Fibroblast of villous mesenchyme (primary cell): Measurements from ENCODE around the gene GPR153. TPM values are rescaled to one million over a fixed set of nuclear protein-coding genes. Genes with fewer than 3 reads are reported as not detected.

ENCODE experiments used
- DNase-seq: peaks from one replicate; pipeline ENCODE4 v3.0.0-alpha.2; 2010; ENCODE audit warnings: low read depth
- H3K4me3 ChIP-seq: 2 replicates; pipeline ENCODE4 v1.5.1; 2011; ENCODE audit warnings: low read depth, mild to moderate bottlenecking, low read length
- CTCF ChIP-seq: IDR thresholded peaks from 2 replicates; pipeline ENCODE4 v1.5.1; 2012; ENCODE audit warnings: low read depth, mild to moderate bottlenecking, low read length; ENCODE audit not compliant: insufficient read depth
- total RNA-seq: library from RNA; depleted of rRNA; stranded (reverse); fragments of >200 nt; gene quantifications from 2 replicates; pipeline ENCODE4 v1.2.3, GENCODE V29; 2012

GPR153 gene
- total RNA-seq, 1 donor: 5.2 TPM

GRCh38 chr1:6243053-6243834, 17.7 kb downstream of the GPR153 start:
- DNase-seq: no peak
- H3K4me3 ChIP-seq: no peak overlapping the region
- no peak for TF ChIP-seq CTCF

- H3K4me3 ChIP-seq: no peak overlapping the region
- DNase-seq: no peak
- TF ChIP-seq CTCF: no peak
These were observed 18.8 kb downstream of the GPR153 start for GRCh38 chr1:6241887-6242740.

- no peak for TF ChIP-seq CTCF
- no peak overlapping the region for H3K4me3 ChIP-seq
- no peak for DNase-seq
These were observed 19.6 kb downstream of the GPR153 start for GRCh38 chr1:6241107-6241886.

- H3K4me3 ChIP-seq: no peak overlapping the region
- no peak for TF ChIP-seq CTCF
- peak; percentile 42 for DNase-seq
These were observed 20.7 kb downstream of the GPR153 start for GRCh38 chr1:6239950-6240768.

DNA sequence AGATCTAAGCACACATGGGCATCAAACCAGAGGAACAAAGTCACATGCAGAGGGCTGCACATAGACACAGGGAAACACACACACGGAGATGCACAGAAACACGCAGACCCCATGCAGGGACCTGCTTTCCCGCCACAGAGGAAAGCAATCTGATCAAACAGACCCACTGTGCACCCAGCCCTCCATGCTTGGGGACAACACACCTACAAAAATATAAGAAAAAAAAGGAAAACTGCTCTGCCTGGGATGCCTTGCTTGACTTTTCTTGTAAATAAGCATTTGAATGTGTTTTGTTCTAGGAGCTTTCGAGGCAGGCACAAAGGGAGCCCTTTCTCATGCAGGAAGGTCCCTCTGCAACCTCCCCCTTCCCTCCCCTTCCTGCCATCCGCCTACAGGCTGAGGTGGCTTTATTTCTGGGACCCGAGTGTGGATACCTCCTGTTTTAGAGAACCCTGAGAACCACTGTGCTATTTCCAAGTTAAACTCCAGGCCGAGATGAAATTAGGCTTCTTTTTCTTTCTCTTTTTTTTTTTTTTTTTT, 21.6 kb downstream of the GPR153 start:
- no peak overlapping the region for H3K4me3 ChIP-seq
- TF ChIP-seq CTCF: no peak
- no peak for DNase-seq

- H3K4me3 ChIP-seq: no peak overlapping the region
- TF ChIP-seq CTCF: no peak
- no peak for DNase-seq
These were observed 23.8 kb downstream of the GPR153 start for GRCh38 chr1:6237093-6237492.
